GM19240 (cell line): ENCODE measurements around the gene AMN.

Source experiments
- DNase-seq: peaks from one replicate; pipeline ENCODE4 v3.0.0; 2011; ENCODE audit warnings: low spot score; ENCODE audit not compliant: insufficient read length

Gene AMN

DNA sequence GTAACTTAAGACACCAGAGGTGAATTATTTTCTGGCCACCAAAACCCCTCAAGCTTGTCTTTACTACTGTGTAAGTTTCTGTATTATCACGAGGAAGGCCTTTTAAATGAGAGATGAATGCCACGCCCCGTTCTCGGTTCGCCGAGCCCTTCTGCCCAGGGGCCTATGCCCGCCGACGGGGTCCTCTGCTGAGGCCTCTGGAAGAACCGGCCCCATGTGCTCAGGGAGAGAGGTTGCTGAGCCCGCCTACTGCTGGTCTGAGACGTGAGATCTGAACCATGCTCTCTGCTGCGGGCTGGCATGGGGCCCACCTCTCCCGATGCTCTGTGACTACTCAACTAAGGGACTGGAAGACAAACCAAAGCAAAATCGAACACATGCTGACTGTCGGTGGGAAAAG, 21.0 kb downstream of the AMN start:
- no peak for DNase-seq

DNA sequence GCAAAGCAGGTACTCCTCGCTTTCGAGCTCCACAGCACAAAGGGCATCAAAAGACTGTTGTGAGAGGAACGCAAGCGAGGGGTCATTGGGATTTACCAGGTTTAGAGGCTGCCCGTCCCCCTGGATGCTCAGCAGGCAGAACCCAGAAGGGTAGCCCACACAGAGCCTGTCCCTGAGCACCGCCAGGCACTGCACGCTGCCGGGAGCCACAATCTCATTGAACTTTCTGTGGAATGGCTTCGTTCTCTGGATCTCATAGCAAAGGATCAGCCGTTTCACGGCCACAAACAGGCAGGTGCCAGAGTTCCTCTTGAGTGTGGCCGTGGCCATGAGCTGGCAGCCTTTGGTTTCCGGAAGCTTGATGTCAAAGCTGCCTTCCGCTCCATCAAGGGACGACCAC, 21.5 kb downstream of the AMN start:
- no peak for DNase-seq

DNA sequence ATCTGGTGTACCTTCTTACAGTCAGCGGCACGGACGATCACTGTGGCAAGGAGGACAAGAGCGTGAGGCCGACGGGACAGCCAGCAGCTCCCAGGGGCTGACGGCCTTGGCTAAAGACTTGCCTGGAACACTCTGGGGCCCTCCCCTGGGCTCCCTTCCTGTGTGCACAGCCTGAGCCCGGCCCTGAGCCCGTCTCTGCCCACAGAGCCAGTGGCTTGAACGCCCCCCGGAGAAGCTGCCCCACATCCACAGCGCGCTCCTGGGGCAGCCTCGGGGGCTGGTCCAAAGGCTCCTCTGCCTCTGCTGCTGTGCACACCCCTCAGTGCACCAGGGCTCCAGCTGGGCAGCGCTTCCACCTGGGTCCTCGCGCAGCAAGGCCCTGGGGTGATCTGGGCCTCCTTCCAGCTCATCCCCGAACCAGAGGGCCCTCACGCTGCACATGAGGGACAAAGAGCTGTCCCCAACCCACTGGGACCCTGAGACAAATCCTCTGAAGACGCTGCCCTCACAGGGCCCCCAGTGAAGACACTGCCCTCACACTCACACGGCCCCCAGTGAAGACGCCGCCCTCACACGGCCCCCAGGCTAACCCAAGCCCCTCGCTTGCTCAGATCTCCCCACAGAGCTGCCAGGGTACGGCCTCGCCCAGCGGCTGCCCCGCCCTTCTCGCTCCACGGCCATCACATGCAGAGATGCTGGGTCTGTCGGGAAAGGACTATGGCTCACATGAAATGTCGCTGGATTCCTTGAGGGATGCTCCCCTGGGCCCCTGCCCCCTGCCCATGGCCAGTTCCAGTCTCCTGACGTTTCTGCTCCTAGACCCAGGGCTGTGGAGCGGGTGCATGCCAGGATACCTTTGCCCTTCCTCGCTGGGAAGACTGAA, 22.2 kb downstream of the AMN start:
- no peak for DNase-seq

DNA sequence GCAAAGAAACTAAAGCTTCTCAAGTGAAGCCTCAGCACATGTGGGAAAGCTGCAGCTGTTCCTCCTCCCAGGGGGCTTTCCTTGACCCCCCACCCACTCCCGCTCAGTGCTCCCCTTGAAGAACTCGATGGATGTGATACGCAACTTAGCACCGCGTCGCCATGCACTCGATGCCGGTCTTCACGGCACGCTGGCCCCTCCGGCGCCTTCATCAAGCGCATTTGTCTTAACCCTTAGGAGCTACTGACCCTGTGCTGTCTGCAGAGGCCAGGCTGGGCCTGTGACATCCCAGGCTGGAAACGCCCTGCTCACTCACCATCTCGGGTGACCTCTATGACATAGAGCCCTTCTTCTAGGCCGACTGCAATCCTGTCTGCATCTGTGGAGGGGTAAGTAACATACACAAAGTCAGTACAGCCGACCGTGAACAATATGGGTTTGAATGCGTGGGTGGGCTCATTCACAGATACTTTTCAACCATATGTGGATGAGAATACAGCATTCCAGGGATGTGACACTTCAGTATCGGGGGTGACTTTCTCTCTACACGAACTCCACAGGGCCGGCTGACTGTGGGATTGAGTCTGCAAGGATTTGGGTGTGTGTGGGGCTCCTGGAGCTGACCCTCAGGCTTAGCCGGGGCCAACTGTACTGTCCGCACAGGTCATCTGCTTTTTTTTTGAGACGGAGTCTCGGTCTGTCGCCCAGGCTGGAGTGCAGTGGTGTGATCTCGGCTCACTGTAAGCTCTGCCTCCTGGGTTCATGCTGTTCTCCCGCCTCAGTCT, 23.1 kb downstream of the AMN start:
- no peak for DNase-seq

DNA sequence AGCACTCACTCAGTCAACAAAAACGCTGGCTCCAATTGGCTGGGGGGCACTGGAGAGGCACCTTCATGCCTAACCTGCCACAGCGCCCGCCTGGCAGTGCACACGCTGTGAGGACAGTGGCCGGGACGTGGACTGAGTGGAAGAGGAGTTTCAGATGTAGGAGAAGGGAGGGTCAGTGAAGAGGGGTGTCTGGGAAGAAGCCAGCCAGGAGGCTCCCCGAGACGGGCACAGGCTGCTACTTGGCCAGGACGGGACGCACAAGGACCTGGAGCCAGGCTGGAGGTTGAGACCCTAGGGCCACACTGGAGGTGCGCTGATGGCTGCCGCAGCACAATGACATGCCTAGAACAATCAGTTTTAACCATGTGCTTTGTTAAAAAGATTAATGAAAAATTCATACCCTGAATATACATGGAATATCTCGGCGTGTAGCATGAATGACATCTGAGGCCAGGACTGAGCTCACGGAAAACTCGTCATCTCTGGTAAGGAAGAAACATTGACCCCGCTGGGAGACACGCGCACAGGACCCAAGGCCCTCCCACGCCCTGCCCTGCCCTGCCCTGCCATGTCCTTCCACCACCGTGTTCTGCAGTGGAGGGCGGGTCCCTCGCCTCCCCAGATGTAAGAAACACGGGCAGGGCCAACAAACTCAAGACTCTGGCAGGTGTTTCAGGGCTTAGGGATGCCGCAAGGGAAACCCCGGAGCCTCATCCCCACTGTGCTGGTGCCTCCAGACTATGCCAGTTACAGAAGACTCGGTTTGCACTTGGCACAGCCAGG, 25.0 kb downstream of the AMN start:
- DNase-seq: no peak

DNA sequence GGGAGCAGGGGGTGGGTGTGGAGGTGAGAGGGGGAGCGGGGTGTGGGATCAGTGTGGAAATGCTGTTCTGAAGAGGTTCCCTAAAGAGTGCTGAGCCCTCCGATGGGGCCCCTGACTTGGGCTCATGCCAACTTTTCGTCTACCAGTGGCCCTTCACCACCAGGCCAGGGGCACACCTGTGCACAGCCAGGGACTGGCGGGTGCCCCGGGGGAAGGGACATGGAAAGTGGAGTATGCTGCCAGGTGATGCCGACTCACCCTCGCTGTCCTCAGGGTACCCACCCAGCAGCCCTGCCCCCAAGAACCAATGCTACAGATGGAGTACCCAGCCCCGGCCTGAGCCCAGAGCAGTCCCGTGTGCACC, 26.2 kb downstream of the AMN start:
- no peak for DNase-seq

DNA sequence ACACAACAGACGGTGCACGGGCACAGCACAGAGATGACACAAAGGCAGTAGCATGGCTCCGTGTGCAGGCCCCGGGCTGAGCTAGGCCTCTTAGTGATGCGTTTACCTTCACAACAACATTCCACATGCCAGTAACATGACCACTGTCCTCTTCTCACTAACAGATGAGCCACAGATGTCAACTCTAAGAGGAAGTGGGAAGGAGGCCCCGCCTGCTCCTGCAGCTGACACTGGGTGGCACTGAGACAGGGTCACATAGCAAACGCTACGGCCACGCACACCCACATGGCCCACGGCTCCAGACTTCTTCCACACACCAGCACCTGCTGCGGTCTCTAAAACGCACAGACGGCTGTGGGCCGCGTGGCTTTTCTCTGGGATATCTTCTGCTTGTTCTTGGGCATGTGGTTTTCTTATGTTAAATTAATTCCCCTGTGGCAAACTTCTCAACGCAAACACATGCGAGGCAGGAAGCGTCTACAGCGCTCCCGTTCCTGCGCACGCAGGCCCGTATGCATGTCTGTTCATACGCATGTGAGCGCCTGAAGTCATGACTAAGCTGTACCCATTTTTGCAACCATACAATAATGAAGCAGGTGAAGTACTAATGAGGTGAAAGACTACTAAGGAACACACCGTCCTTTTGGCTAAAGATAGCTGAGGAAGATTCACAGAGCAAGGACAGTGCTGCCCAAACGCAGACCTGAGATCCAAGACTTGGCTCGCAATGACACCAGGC, 26.8 kb downstream of the AMN start:
- DNase-seq: no peak

DNA sequence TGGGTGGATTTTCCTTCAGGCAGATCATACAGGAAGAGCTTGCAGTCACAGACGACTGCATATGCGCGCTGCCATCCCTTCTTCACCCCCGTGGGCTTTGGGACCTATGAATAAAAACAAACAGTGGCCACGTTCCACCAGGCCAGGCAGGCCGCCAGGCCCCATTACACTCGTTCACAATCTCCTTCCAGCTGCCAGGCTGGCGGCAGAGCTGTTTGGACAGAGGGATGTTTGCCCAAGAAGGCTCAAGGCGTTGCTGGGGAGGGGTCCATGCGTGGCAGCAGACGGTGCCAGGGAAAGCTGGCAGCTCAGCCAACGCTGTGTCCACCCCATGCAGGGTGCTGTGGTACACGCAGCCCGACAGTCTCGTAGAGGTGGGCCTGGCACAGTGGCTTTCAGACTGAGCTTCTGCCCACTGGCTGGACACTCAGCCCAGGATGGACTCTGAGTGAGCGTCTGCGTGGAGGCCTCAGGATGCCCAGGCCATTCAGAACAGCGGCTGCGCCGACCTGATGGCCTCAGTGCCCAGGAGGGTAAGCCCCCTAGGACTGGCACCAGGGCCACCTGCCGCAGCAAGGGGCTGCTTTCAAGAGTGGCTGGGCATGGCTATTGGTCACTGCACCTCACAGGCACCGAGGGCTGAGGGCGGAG, 27.5 kb downstream of the AMN start:
- DNase-seq: no peak

DNA sequence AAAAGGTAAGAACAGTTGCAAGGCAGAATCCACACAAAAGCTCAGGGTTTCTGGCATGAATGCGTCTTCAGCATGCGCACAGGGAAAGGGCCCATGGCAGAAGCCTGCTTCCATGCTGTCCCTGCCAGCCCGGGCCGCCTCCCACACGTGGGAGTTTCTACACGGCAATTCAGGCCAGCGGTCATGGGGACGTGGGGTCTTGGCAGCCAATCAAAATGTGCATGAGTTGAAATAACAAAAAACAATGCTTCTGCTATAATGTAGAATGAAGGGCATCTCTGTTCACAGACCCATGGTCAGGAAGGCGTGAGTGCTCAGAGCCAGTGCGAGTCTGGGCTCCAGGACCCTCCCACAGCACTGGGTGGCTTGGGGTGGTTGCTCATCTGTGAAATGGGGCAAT, 28.6 kb downstream of the AMN start:
- no peak for DNase-seq

DNA sequence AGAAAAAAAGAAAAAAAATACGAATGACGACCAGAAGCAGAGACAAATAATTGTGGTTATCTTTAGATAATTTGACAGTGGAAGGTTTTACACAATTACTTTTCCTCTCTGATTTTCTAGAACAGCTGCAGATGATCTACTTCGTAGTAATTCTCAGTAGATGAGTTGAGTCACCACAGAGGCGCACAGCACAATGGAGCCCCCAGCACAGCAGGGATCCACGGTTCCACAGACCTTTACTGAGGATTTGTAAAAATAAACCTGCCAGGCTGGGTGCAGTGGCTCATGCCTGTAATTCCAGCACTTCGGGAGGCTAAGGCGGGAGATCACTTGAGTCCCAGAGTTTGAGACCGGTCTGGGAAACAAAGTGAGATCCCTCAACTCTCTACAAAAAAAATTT, 29.3 kb downstream of the AMN start:
- DNase-seq: no peak

DNA sequence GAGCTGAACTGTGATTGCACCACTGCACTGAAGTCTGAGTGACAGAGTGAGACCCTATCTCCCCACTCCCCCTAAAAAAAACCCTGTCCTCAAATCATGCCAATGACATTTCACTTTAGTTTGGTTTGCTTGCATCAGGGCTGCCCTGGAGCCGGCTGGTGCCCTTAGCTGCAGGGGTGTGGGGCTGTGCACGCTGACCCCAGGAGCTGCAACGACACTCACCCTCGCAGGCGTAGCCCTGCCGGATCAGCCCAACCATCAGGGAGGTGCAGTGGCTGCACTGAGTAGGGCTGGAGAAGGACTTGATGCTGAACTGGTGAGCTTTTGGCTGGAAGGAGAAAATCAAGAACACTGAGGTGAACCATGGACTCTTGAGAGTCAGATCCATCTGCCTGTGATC, 29.8 kb downstream of the AMN start:
- no peak for DNase-seq

DNA sequence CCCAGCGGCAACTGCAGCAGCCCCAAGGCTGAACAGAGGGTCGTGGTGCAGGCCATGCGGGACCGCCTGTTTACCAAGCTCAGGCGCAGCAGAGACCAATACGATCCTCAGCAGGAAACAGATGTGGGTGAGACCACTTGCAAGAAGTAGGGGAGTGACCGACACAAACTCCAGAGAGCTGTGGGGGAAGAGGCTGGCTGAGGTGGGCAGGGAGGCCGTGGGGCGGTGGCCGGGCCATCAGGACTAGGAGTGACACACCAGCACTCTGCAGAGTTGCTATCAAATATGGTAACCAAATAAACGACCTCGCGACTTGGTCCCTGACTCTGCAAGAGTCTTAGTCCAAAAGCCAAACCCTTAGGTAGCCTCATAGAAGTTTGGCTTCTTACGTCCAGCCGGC, 30.6 kb downstream of the AMN start:
- no peak for DNase-seq

DNA sequence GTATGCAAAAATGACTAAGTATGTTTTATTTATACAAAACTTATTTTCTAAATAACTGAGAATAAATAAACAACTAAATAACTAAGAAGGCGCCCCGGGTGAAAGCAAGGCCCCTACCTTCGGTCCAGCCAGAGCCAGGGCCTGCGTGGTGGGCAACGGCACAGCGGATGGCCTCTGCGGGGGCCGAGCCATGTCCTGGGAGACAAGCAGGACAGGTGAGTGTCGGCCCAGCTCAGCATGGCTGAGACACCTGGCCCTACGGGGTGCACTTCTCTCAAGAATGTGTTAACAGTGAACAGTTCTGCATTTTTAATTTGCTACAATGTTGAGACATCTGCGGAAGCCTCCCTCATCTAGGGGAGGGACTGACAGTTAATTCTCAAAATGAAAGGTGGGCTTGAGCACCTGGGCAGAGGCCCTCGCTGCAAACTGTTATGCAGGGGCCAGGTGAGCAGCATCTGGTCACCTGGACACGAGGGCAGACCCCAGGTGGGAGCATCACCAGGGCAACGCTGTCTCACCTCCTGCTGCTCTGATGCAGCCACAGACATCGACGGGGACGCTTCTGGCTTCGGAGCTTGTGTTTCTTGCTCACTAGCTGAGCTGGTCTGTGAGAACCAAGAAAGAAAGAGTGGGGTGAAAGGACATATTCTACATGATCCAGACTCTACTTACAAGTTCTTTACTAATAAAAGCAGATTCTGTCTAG, 31.8 kb downstream of the AMN start:
- DNase-seq: no peak

DNA sequence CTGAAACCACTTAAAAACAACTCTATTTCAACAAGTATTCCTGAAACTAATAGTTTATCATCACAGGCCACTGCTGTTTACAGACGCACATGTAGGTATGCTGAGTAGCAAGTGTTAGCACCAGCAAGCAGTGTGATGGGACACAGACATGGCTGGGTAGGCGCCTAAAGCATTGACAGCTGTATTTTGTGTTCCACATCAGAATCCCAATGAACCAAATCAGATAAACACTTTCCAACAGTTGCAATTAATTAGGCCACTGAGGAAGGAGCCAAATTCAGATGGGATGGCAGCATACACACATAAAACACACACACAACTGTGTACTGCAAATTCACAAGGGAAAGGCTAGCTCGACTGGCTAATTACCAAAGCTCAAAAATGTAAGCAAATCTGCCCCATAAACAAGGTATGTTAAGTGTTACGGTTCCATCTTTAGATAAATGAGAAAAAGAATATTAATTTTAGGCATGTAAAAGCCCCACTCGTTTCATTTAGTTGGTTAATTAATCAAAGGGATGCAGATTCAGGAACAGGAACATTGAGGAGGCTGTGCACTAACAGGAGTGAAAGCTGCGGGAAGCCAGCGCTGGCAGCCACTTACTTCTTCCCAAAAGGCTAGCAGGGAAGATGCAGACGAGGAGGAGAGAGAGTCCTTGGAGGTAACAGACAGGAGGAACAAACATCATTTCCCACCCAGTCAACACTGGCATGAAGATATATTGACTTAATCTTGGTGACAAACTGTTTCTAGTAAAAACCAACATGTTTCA, 33.4 kb downstream of the AMN start:
- DNase-seq: no peak

DNA sequence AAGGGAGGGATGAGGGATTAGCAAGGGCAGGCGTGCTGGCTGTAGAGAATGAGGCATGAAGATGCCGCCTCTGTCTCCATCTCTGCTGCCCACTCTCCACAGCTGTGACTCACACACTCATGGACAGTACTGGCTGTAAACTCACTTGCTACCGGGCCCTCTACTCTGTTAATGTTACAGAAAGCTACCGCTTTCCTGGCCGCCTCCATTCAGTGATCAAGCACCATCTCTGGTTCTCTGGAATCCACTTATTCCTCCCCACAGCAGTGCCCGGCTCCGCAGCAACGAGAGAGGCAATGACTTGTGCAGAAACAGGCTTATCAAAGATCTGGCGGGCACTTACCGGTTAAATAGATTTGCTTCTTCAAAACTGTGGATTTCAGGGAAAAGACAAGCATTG, 34.8 kb downstream of the AMN start:
- no peak for DNase-seq

DNA sequence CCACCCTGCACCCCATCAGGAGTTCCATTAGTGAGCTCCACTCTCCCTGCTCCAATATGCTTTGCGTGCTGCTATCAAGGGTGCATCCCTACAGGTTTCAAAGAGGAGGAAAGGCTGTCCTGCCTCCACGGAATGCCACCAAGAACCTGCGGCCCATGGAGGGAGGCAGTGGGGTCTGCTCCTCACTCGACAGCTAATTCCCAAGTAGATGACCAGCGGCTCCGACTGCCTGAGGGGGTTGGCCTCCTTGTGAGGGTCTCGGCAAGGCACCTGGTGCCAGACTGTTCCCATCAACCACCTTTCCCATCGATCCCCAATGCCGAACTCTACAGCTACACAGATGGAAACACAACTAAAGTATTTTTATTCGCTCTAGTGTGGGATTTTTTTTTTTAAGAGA, 36.0 kb downstream of the AMN start:
- DNase-seq: no peak

DNA sequence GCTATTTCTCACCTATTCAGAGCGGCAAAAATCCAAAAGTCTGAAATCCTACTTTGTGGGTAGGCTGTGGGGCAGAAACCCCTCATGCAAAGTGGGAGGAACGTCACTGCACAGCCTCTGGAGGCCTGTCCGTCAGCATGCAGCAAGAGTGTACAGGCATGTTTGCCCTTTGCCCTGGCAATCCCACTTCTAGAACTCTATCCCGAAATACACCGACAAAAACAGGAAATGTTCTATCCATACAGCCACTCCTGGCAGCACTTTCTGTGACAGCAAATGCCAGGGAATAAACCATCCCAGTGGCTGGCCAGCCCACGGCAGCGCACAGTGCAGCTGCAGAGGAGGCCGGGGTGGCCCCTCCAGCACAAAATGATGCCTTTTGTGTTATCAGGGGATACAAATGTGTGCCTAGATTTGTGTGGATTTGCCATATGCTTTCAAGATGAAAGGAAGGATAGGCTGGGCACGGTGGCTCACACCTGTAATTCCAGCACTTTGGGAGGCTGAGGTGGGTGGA, 39.7 kb downstream of the AMN start:
- DNase-seq: no peak

DNA sequence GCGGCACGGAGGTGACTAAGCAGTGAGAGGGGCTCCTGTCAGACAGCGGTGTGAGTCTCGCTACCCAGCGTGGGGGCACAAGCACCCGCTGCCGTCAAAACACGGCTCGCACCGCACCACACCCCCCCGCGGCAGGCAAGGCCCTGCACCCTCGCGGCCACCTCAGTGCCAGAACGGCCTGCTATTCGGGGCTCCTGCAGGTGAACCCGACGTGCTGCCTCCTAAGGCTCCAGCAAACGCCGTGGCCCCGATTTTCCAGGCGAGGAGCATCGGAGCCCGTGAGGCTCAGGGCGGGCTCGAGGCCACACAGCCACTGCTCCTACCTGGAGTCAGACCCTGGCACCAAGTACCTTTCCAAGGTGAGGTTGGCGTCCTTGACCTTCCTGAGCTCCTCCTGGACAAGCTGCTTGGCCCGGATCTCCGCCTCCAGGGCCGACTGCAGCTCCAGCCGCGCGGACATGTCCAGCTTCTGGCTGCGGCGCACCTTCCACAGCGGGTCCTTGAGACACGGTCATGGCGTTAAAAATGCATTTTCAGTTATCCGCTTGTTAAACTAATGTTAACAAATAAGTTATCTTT, 41.8 kb downstream of the AMN start:
- no peak for DNase-seq

DNA sequence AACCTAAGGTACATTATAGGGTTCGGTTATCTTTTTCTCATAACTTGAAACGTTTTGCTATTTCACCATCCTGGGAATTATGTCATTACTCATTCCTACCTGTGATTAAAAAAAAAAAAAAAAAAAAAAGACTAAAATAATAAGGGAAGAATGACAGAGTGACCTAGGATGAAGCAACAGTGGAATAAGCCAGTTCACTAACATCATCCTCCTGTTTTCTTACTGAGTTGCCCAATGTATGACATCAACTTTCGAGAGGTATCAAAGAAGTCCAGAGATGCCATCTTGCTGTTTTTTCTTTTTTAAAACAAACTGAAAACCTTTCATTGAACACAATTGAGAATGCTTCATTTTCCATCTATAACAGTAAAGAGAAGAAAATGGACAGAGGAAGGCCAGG, 42.8 kb downstream of the AMN start:
- DNase-seq: no peak
